Activated naive CD4-positive, alpha-beta T cell treated with anti-CD3 and anti-CD28 coated beads, Interleukin-2, amount 10 ng/mL, durations not matched to agents 7 days and 5 days (primary cell): ENCODE measurements around the gene PDE1C.
"Not testable (repeated sequence)": the region's sequence is repeated elsewhere in the genome, so short reads cannot be mapped to it uniquely, and the experiment has no call there.

Experiments used
- CTCF ChIA-PET: fragments of 350-600 bp; sonication (Branson Sonifier 250); formaldehyde crosslinking; loops from one replicate; lab custom pipeline; 2021; ENCODE audit warnings: antibody characterized with exemption; lab: Charles Lee
- DNase-seq: peaks from one replicate; pipeline ENCODE4 v3.0.0-alpha.2; 2020
- H3K27ac Mint-ChIP-seq: one replicate; pipeline ENCODE4 v1.8.0; 2021; ENCODE audit warnings: mild to moderate bottlenecking, moderate library complexity, mixed read lengths
- H3K27me3 Mint-ChIP-seq: one replicate; pipeline ENCODE4 v1.8.0; 2021; ENCODE audit warnings: mild to moderate bottlenecking, mixed read lengths
- H3K36me3 Mint-ChIP-seq: one replicate; pipeline ENCODE4 v1.8.0; 2021; ENCODE audit warnings: mixed read lengths
- H3K4me1 Mint-ChIP-seq: one replicate; pipeline ENCODE4 v1.8.0; 2021; ENCODE audit warnings: mixed read lengths
- H3K4me3 Mint-ChIP-seq: one replicate; pipeline ENCODE4 v1.8.0; 2021; ENCODE audit warnings: mild to moderate bottlenecking, moderate library complexity, mixed read lengths
- H3K9me3 Mint-ChIP-seq: one replicate; pipeline ENCODE4 v1.8.0; 2021; ENCODE audit warnings: mixed read lengths

PDE1C gene

DNA sequence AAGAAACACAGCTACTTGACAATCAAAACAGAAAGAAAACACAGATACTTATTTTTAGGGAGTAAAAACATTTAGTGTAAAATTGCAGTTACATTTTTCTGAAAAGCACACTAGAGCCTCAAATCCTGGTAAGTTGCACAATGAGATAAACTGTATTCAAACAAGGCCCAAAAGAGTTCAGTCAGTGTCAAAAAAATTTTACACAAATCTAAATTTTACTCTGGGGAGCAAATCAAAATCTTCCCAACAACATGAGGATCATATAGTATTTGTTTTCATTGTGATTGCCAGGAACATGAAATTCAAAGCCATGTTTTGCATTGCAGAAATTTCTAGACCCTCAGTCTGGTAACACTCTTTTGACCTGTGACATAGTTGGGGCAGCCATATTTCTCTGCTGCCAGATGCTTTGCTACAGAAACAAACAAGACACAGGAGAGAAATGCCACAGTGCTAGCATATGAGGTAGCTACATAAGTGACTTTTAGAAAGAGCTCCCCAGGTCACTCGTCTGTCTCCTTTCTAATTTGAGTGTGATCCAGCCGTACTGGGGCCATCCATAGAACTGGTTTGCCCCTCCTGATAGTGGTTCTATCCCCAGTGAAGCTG lies 49.6 kb downstream of the PDE1C start:
- Mint-ChIP-seq H3K27me3 (no peaks in the 10 kb centered on the region), H3K4me1 (no peaks in the 10 kb centered on the region), H3K9me3 (peaks cover 5% of the 10 kb centered on the region), H3K4me3 (no peak overlapping the region), H3K36me3 (no peaks in the 10 kb centered on the region), H3K27ac (no peak overlapping the region)
- CTCF ChIA-PET, result no interaction called here
- DNase-seq, result no peak

DNA sequence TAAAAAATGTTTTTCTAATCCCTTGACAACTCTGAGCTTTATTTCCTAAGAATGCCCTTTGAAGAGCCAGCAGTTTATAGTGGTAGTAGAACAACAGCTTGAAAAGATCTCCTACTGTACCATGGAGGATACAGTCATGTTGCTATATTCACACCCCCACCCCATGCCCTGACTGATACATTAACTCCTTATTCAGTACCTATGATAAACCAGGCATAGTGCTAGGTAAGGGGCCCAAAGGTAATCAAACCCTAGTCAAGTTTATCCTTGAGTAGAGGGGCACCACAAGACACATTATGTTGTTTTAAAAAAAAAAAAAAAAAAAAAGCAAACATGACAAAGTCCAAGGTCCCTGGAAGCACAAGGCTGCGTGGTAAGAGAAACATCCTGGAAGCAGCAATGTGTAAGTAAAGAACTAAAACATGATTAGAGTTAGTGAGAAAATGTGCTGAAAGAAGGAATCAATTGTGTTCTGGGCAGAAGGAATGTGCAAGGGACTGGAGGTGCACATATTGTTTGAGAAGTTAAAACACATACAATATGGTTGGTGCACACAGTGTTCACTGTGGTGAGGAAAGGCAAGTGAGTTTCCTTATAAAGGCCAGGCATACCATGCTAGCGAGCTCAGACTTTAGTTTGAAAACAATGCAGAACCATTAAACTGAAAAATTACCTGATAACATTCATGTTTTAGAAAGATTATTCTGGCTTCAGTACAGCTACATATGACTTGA lies 51.2 kb downstream of the PDE1C start:
- no peak overlapping the region for H3K4me3 Mint-ChIP-seq
- H3K36me3 Mint-ChIP-seq, result no peaks in the 10 kb centered on the region
- no peaks in the 10 kb centered on the region for H3K4me1 Mint-ChIP-seq
- DNase-seq, result no peak
- CTCF ChIA-PET, result no interaction called here
- no peak overlapping the region for H3K27ac Mint-ChIP-seq
- H3K27me3 Mint-ChIP-seq, result no peaks in the 10 kb centered on the region
- H3K9me3 Mint-ChIP-seq, result peaks cover 12% of the 10 kb centered on the region

DNA sequence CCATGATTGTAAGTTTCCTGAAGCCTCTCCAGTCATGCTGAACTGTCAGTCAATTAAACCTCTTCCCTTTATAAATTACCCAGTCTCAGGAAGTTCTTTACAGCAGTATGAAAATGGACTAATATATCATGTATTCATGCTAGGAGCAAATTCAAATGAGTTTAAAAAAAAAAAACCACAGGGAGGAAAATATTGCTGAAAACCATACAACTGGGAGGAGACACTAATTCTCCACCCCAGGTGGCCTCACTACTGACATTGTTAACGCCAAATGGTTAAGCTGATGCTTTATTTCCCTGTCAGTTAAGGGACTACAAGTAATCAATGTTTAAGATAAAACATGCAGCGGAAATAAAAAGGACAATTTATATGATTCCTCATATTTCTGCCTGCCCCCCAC lies 55.1 kb downstream of the PDE1C start:
- CTCF ChIA-PET, result no interaction called here
- H3K27ac Mint-ChIP-seq, result no peak overlapping the region

DNA sequence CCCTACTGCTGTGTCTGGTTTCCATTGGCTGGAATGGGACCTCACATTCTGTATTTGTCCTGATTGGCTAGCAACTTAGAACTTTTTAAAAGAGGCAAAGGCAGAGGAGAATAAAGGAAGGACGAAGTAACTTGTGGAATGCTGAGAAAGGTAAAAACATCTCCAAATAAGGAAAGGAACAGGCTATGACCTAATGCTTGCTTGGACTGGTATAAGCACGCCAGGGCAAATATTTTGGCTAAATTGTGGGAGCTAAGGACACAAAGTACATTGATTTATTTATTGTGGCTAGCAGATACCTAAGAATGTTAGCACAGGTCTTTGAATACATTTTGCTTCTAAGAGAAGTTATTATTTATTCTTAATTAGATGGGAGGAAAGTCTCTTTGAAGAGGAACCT lies 56.7 kb downstream of the PDE1C start:
- CTCF ChIA-PET, H3K27ac Mint-ChIP-seq, H3K36me3 Mint-ChIP-seq, H3K4me3 Mint-ChIP-seq, DNase-seq, H3K4me1 Mint-ChIP-seq, H3K27me3 Mint-ChIP-seq: not testable (repeated sequence)
- H3K9me3 Mint-ChIP-seq, result peaks cover 13% of the 10 kb centered on the region

More for the DNA sequence above, 55.1 kb downstream of the PDE1C start:
- Mint-ChIP-seq H3K4me3 (no peak overlapping the region), H3K4me1 (no peaks in the 10 kb centered on the region), H3K36me3 (no peaks in the 10 kb centered on the region), H3K9me3 (peaks cover 13% of the 10 kb centered on the region), H3K27me3 (no peaks in the 10 kb centered on the region)
- no peak for DNase-seq

DNA sequence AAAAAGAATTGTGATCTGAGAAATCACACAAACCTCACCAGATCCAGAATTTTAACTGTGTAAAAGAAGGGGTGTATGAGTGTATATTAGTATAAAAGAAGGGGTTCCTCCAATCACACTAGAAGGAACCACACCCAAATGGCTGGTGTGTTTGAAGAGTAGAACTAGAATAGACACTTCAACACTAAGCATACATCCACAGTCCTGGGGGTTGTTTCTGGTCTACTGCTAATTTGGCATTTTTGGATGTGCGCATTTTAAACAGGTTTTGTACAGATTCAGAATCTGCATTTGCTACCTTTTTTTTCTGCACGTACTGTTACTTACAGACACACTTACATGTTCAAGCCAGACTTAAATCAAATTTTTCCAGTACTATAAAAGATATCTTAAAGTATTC lies 64.6 kb downstream of the PDE1C start:
- Mint-ChIP-seq H3K4me1 (no peaks in the 10 kb centered on the region), H3K4me3 (no peak overlapping the region), H3K27ac (no peak overlapping the region), H3K27me3 (no peaks in the 10 kb centered on the region), H3K36me3 (no peaks in the 10 kb centered on the region), H3K9me3 (peaks cover 5% of the 10 kb centered on the region)
- CTCF ChIA-PET, result no interaction called here
- DNase-seq, result no peak

DNA sequence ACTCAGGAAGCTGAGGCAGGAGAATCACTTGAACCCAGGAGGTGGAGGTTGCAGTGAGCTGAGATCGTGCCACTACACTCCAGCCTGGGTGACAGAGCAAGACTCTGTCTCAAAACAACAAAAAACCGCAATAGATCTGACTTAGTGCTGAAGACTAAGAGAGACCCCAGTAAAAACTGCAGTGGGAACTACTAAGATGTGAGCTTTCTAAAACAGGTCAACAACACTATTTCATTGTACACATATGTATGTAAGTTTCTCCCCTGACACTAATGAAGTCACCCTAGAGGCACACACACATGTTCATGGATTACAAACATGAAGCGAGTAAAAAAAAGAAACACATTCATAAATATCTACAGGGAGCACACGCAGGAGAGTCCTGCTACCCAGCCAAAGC lies 68.3 kb downstream of the PDE1C start:
- no peaks in the 10 kb centered on the region for H3K36me3 Mint-ChIP-seq
- CTCF ChIA-PET, result no interaction called here
- no peaks in the 10 kb centered on the region for H3K27me3 Mint-ChIP-seq
- H3K4me1 Mint-ChIP-seq, result no peaks in the 10 kb centered on the region
- H3K27ac Mint-ChIP-seq, result no peak overlapping the region
- H3K9me3 Mint-ChIP-seq, result peaks cover 9% of the 10 kb centered on the region
- DNase-seq, result no peak
- no peak overlapping the region for H3K4me3 Mint-ChIP-seq

DNA sequence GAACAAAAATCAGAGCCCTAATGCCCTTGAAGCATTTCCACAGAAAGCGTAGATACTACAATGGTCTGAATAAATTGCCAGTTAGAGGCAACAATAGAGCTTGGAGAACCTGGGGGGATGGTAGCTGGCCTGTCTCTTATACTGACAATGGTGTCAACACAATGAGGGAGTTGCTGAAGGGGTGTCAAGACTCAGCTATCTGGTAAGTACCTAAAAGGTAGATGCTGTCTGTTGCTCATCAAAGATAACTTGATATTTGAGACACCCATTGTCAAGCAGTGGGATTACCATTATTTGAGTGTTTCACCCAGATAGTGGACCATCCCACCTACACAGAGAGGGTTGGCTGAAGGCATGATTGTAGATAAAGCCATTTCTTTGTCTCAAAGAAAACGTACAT lies 72.8 kb downstream of the PDE1C start:
- no peak overlapping the region for H3K4me3 Mint-ChIP-seq
- H3K9me3 Mint-ChIP-seq, result peaks cover 11% of the 10 kb centered on the region
- H3K27ac Mint-ChIP-seq, result no peak overlapping the region
- no peaks in the 10 kb centered on the region for H3K4me1 Mint-ChIP-seq
- CTCF ChIA-PET, result no interaction called here
- H3K36me3 Mint-ChIP-seq, result no peaks in the 10 kb centered on the region
- H3K27me3 Mint-ChIP-seq, result no peaks in the 10 kb centered on the region
- no peak for DNase-seq

DNA sequence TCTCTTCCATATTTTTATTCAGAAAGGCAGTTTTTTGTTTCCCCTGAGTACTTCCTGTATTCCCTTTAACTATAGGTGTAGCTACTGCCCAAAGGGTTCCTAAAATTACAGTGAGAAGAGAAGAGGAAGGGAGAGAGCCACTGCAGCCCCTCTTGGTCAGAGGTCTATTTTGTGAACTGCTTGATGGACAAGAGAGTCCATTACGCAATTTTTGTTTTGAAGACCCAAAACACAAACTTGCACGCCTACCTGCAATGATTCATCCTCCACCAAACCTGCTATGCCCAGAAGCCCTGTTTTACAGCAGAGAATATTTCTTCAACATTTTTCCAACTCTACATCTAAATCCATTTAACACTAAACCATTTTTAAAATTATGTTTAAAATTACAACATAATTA lies 75.1 kb downstream of the PDE1C start:
- CTCF ChIA-PET, result no interaction called here
- DNase-seq, result no peak

DNA sequence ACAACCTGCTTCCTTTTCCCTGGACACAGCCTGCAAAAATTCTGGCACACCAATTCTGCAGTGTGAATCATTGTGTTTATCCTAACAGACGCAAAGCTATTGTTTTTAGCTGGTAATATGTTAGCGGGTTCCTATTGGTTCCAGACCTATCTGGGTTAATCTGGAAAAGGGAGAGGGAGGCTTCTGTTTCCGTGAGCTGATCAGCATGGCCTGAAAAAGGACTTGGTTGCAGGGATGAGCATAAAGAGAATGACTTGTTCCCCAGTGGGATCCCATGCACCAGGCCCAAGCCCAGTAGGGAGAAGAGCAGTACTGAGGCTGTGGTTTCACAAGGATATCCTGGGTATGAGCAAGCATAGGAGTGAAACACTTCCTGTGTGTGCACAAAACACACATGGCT lies 78.4 kb downstream of the PDE1C start:
- H3K4me3 Mint-ChIP-seq, result no peak overlapping the region
- no peak overlapping the region for H3K27ac Mint-ChIP-seq
- no peaks in the 10 kb centered on the region for H3K4me1 Mint-ChIP-seq
- H3K9me3 Mint-ChIP-seq, result peaks cover 3% of the 10 kb centered on the region
- CTCF ChIA-PET, result no interaction called here
- H3K27me3 Mint-ChIP-seq, result no peaks in the 10 kb centered on the region
- DNase-seq, result no peak
- no peaks in the 10 kb centered on the region for H3K36me3 Mint-ChIP-seq

More for the DNA sequence above, 75.1 kb downstream of the PDE1C start:
- H3K9me3 Mint-ChIP-seq, result peaks cover 6% of the 10 kb centered on the region
- no peaks in the 10 kb centered on the region for H3K36me3 Mint-ChIP-seq
- no peaks in the 10 kb centered on the region for H3K4me1 Mint-ChIP-seq
- no peaks in the 10 kb centered on the region for H3K27me3 Mint-ChIP-seq
- H3K27ac Mint-ChIP-seq, result no peak overlapping the region
- H3K4me3 Mint-ChIP-seq, result no peak overlapping the region

DNA sequence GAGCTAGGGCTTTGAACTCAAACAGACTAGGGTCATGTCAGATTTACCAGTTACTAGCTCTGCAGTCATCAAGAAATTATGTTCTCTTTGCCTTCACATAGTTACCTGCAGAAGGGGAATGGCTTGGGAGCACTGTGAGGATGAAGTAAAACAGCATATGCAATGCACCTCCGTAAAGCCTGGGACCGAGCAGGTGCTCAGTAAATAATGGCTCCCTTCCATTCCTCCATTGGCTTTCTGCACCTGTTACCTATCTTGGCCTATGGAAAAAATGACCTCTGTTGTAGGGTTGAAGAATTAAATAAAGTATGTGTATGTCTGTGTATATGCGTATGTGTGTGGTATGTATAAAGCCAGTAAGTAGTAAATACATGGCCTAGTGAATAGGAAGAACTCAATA lies 78.8 kb downstream of the PDE1C start:
- Mint-ChIP-seq H3K27ac (no peak overlapping the region), H3K9me3 (peaks cover 6% of the 10 kb centered on the region), H3K4me1 (no peaks in the 10 kb centered on the region), H3K36me3 (no peaks in the 10 kb centered on the region), H3K4me3 (no peak overlapping the region), H3K27me3 (no peaks in the 10 kb centered on the region)
- DNase-seq, result no peak
- CTCF ChIA-PET, result no interaction called here

DNA sequence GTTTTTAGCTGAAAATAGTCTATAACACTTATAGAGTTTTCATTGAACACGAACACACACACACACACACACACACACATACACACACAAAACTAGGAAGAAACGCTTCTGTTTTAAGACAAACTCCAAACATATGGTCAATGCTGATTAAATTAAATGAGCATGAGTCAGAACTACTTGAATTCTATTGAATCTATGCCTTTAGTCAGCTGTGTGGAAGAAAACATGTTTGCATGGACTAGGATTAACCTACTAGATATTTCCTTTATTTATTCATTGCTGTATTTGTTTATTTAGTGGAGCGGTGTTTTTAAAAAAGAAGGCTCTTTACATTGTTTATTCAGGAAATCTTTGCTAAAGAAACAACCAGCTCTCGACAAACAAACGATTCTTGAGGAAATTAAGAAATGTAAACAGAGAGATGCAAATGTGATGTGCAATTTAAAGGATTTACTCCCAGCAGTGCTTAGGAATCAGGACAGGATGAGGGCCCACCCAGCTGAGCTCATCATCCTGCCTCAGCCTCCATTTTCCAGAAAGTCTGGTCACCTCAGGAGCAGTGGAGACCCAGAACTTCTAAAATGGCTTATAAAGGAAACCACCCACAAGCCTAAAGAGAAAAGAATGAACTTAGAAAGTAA lies 83.2 kb downstream of the PDE1C start:
- no peak overlapping the region for H3K27ac Mint-ChIP-seq
- H3K4me3 Mint-ChIP-seq, result no peak overlapping the region
- no peaks in the 10 kb centered on the region for H3K27me3 Mint-ChIP-seq
- H3K36me3 Mint-ChIP-seq, result no peaks in the 10 kb centered on the region
- no peak for DNase-seq
- CTCF ChIA-PET, result no interaction called here
- H3K9me3 Mint-ChIP-seq, result peaks cover 24% of the 10 kb centered on the region
- no peaks in the 10 kb centered on the region for H3K4me1 Mint-ChIP-seq

DNA sequence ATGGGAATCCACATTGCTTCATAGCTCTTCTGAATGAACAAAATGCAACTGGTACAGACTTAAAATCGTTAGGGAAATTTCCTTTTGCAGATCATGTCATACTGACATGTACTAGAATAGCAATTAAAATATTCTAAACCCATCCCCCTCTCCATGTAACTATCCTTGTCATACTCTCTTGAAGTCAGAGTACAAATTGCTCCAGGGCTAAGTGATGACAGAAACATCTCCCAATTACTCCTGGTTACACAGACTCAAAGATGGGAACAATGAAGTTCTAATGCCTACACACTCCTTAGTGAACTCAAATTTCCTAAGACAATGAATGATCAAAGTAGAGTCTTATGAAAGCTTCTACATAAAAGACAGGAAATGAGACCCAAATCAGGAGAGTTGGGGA lies 87.2 kb downstream of the PDE1C start:
- Mint-ChIP-seq H3K36me3 (no peaks in the 10 kb centered on the region), H3K4me1 (no peaks in the 10 kb centered on the region), H3K27me3 (no peaks in the 10 kb centered on the region), H3K9me3 (peaks cover 27% of the 10 kb centered on the region), H3K4me3 (no peak overlapping the region), H3K27ac (no peak overlapping the region)
- CTCF ChIA-PET, result no interaction called here
- DNase-seq, result no peak

DNA sequence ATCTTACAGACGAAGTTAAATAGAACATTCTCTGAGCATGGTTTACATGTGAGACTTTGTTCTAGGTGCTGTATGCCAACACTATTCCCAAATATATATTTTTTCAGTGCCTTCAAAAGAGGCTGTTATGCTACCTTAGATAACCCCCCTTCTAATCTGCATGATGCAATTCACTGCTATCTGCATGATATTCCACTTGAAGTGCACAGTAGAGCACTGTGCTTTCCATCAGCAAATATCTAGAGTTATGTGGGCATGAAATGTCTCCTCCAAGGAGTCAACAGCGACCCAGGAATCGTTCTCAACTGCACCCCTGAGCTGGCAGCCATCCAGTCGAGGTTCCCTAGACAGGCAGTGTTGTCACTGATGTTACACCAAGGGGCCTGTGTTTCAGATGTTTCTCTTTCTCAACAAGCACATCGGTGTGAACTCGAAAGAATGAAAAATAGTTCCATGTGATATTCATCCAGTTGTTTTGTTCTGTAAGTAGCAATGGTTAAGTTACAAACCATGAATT lies 88.3 kb downstream of the PDE1C start:
- no peaks in the 10 kb centered on the region for H3K36me3 Mint-ChIP-seq
- CTCF ChIA-PET, result no interaction called here

DNA sequence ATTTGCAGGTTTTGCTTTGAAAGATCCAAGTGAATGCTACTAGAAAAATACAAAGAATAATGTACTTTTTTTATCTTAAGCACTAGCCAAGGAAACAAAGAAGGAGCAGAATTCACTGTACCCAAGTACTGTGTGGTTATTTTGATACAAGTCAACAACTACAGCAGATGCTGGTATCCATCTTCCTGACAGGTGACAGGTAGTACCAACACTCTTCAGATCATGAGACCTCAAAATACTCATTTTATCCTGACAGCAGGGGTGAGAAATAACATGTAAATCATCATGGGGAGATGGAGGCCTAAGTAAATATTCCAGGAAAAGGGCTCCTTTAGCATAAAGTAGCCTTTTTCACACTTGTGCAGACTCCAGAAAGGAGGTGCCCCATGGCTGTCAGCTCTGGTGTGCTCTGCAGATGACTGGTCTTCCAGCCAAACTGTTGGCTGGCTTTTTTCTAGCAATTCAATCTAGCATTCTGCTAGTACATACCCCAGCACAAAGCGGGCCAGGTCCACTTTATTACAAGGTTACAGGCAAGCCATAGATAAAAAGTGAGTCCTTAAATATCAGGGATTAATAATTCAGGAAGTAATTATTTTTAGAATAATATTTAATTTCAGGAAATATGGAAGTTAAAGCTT lies 90.4 kb downstream of the PDE1C start:
- no peak overlapping the region for H3K4me3 Mint-ChIP-seq
- H3K9me3 Mint-ChIP-seq, result peaks cover 18% of the 10 kb centered on the region
- H3K36me3 Mint-ChIP-seq, result no peaks in the 10 kb centered on the region
- no peaks in the 10 kb centered on the region for H3K27me3 Mint-ChIP-seq
- no peak for DNase-seq
- no peaks in the 10 kb centered on the region for H3K4me1 Mint-ChIP-seq
- CTCF ChIA-PET, result no interaction called here
- H3K27ac Mint-ChIP-seq, result no peak overlapping the region

More for the DNA sequence above, 88.3 kb downstream of the PDE1C start:
- Mint-ChIP-seq H3K9me3 (peaks cover 30% of the 10 kb centered on the region), H3K4me1 (no peaks in the 10 kb centered on the region), H3K4me3 (no peak overlapping the region), H3K27me3 (no peaks in the 10 kb centered on the region), H3K27ac (no peak overlapping the region)
- no peak for DNase-seq
